Motor neuron (in vitro differentiated cells): ENCODE data around the gene BIRC3. TPM values are rescaled to one million over a fixed set of nuclear protein-coding genes. Genes with fewer than 3 reads are reported as not detected.

Source experiments
- ATAC-seq, 8 experiments: fragments of 200-7000 bp; cut with Tn5 transposase; replicated peaks in 6 of 8; 2 replicates each; pipeline ENCODE4 v1.8.0; 2021; ENCODE audit warnings: mild to moderate bottlenecking in 8 of 8, moderate library complexity in 8 of 8
- H3K27ac ChIP-seq, 2 donors: fragments of 250-450 bp; sonication (Bioruptor Pico); 2 replicates each; pipeline ENCODE4 v1.9.0; 2021; ENCODE audit warnings: antibody characterized with exemption in 2 of 2, mild to moderate bottlenecking in 2 of 2, moderate library complexity in 1 of 2
- H3K4me1 ChIP-seq, 2 donors: fragments of 250-450 bp; sonication (Bioruptor Pico); replicated peaks in 1 of 2; 2 replicates each; pipeline ENCODE4 v1.6.1; 2021; ENCODE audit warnings: antibody characterized with exemption in 2 of 2, mild to moderate bottlenecking in 2 of 2, moderate library complexity in 1 of 2
- H3K4me3 ChIP-seq, 5 donors: fragments of 250-450 bp; sonication (Bioruptor Pico); 2 replicates each; pipeline ENCODE4 v1.9.0; 2021; ENCODE audit warnings: antibody characterized with exemption in 5 of 5, mild to moderate bottlenecking in 5 of 5, moderate library complexity in 4 of 5
- WGBS, 10 experiments: fragments of 450-650 bp; shearing (Covaris generic); methylation state at CpG; one replicate each; pipeline ENCODE4 v1.0.0; 2022; 5-methylcytosine and 5-hydroxymethylcytosine counted together
- in situ Hi-C, 9 experiments: fragments of 400-800 bp; cut with MboI; loops; one replicate each; pipeline ENCODE4 v1.15.0; 2021; ENCODE audit warnings: low sequenced_read_pairs in 9 of 9, low pct_unique_long_range_greater_than_20kb in 2 of 9; ENCODE audit not compliant: unreplicated experiment in 9 of 9
- total RNA-seq, 8 experiments: library from RNA; unstranded; fragments of 300-600 nt; gene quantifications; 2 replicates each; pipeline versions ENCODE4 v1.2.3 to v1.2.4, GENCODE V29; 2022

The BIRC3 gene
- total RNA-seq, 8 experiments from 2014 or later, result 0.11 to 2.2 (median 0.49) TPM

GRCh38 chr11:102343809-102344208, 26.5 kb downstream of the BIRC3 start:
- H3K4me3 ChIP-seq, result no peak overlapping the region
- ATAC-seq, result peak in 1 of 8 experiments; percentile 27
- peaks cover 4 to 9% of the 10 kb centered on the region in 2 donors for H3K4me1 ChIP-seq
- whole genome bisulfite sequencing, 10 experiments, result 0 to 83% (median 11%) methylated on average over 1 of the region's 1 CpG; no CpG with 5 or more reads in 3 of the 10 experiments
- in situ Hi-C loops, result loop anchor here in 1 of 9 experiments (10.0 kb wide), 1 partner anchor 151 kb away; no protein-coding TSS in a partner anchor
- no peak overlapping the region for H3K27ac ChIP-seq

GRCh38 chr11:102345904-102346303, 28.6 kb downstream of the BIRC3 start:
- peak overlapping the region; percentile 60 to 85 (median 77) for H3K4me3 ChIP-seq
- in situ Hi-C loops, result loop anchor here in 1 of 9 experiments (10.0 kb wide), 1 partner anchor 149 kb away; no protein-coding TSS in a partner anchor
- WGBS, 10 experiments, result 0 to 52% (median 20%) methylated on average over 1 to 7 of the region's 8 CpGs; no CpG with 5 or more reads in 1 of the 10 experiments
- peak overlapping the region in 1 of 2 donors; percentile 89 for H3K27ac ChIP-seq
- H3K4me1 ChIP-seq, result peaks cover 12 to 15% of the 10 kb centered on the region in 2 donors
- ATAC-seq, result no peak

GRCh38 chr11:102346456-102346747, 29.1 kb downstream of the BIRC3 start:
- in situ Hi-C loops, result loop anchor here in 1 of 9 experiments (10.0 kb wide), 1 partner anchor 148 kb away; no protein-coding TSS in a partner anchor
- 0 to 6% (median 0%) methylated on average over 1 to 5 of the region's 5 CpGs; no CpG with 5 or more reads in 1 of the 10 experiments for WGBS, 10 experiments
- H3K4me1 ChIP-seq, result peaks cover 12 to 15% of the 10 kb centered on the region in 2 donors

GRCh38 chr11:102346748-102347461, 29.6 kb downstream of the BIRC3 start, which contains the start of gene BIRC2:
TSS of gene BIRC2 (plus strand) at chr11:102347214. CDS start at chr11:102349855, 2,641 bp downstream.
- 0% methylated on average over 1 to 28 of the region's 77 CpGs; no CpG with 5 or more reads in 3 of the 10 experiments for WGBS, 10 experiments

More at GRCh38 chr11:102346456-102346747, 29.1 kb downstream of the BIRC3 start:
- Histone ChIP-seq H3K27ac (peak overlapping the region; percentile 84 to 89), H3K4me3 (peak overlapping the region; percentile 60 to 85 (median 77))
- ATAC-seq, result no peak

GRCh38 chr11:102347462-102348370, 30.4 kb downstream of the BIRC3 start:
- Histone ChIP-seq H3K27ac (peak overlapping the region; percentile 84 to 89), H3K4me3 (peak overlapping the region; percentile 60 to 85 (median 77)), H3K4me1 (peaks cover 12 to 15% of the 10 kb centered on the region in 2 donors)
- WGBS, 10 experiments, result 0 to 8% (median 1%) methylated on average over 3 to 22 of the region's 33 CpGs
- in situ Hi-C loops, result loop anchor here in 1 of 9 experiments (10.0 kb wide), 1 partner anchor 147 kb away; no protein-coding TSS in a partner anchor
- ATAC-seq, result peak in 3 of 8 experiments; percentile 4 to 5 (median 5)

More at GRCh38 chr11:102346748-102347461, 29.6 kb downstream of the BIRC3 start, which contains the start of gene BIRC2:
- Histone ChIP-seq H3K4me3 (peak within 1 kb of the TSS; percentile 60 to 85 (median 77)), H3K27ac (peak within 1 kb of the TSS; percentile 84 to 89), H3K4me1 (peaks cover 12 to 15% of the 10 kb centered on the region in 2 donors)
- in situ Hi-C loops, result loop anchor here in 1 of 9 experiments (10.0 kb wide), 1 partner anchor 148 kb away; no protein-coding TSS in a partner anchor
- peak; percentile 86 to 96 (median 93) for ATAC-seq

GRCh38 chr11:102357116-102357515, 39.8 kb downstream of the BIRC3 start:
- no peaks in the 10 kb centered on the region for H3K4me1 ChIP-seq
- no peak overlapping the region for H3K4me3 ChIP-seq
- in situ Hi-C loops, result loop anchor here in 1 of 9 experiments (25.0 kb wide), 1 partner anchor 255 kb away; no protein-coding TSS in a partner anchor
- no peak for ATAC-seq
- no peak overlapping the region for H3K27ac ChIP-seq

GRCh38 chr11:102359372-102359771, 42.1 kb downstream of the BIRC3 start:
- 64 to 89% (median 75%) methylated on average over 3 of the region's 3 CpGs; no CpG with 5 or more reads in 1 of the 10 experiments for WGBS, 10 experiments
- Histone ChIP-seq H3K4me3 (no peak overlapping the region), H3K27ac (no peak overlapping the region), H3K4me1 (no peaks in the 10 kb centered on the region)
- ATAC-seq, result no peak
- in situ Hi-C loops, result loop anchor here in 1 of 9 experiments (25.0 kb wide), 1 partner anchor 253 kb away; no protein-coding TSS in a partner anchor

GRCh38 chr11:102360681-102361080, 43.4 kb downstream of the BIRC3 start:
- no peak for ATAC-seq
- no peaks in the 10 kb centered on the region for H3K4me1 ChIP-seq
- H3K4me3 ChIP-seq, result no peak overlapping the region
- 80 to 100% (median 94%) methylated on average over 1 to 3 of the region's 3 CpGs; no CpG with 5 or more reads in 1 of the 10 experiments for WGBS, 10 experiments
- no peak overlapping the region for H3K27ac ChIP-seq
- in situ Hi-C loops, result loop anchor here in 1 of 9 experiments (25.0 kb wide), 1 partner anchor 252 kb away; no protein-coding TSS in a partner anchor

- ATAC-seq, result peak in 2 of 8 experiments; percentile 35 to 58
- Histone ChIP-seq H3K4me1 (no peaks in the 10 kb centered on the region), H3K4me3 (no peak overlapping the region), H3K27ac (no peak overlapping the region)
- WGBS, 10 experiments, result 33 to 100% (median 100%) methylated on average over 1 to 2 of the region's 5 CpGs; no CpG with 5 or more reads in 1 of the 10 experiments
- in situ Hi-C loops, result loop anchor here in 1 of 9 experiments (25.0 kb wide), 1 partner anchor 251 kb away; no protein-coding TSS in a partner anchor
Observed at GRCh38 chr11:102361086-102362031, 44.1 kb downstream of the BIRC3 start.

- 67 to 100% (median 93%) methylated on average over 1 of the region's 1 CpG; no CpG with 5 or more reads in 2 of the 10 experiments for WGBS, 10 experiments
- no peak for ATAC-seq
- in situ Hi-C loops, result loop anchor here in 1 of 9 experiments (25.0 kb wide), 1 partner anchor 247 kb away; no protein-coding TSS in a partner anchor
- Histone ChIP-seq H3K4me3 (no peak overlapping the region), H3K27ac (no peak overlapping the region), H3K4me1 (no peaks in the 10 kb centered on the region)
Observed at GRCh38 chr11:102364991-102365390, 47.7 kb downstream of the BIRC3 start.

- ATAC-seq, result peak in 1 of 8 experiments; percentile 72
- in situ Hi-C loops, result loop anchor here in 1 of 9 experiments (25.0 kb wide), 1 partner anchor 245 kb away; no protein-coding TSS in a partner anchor
- H3K4me3 ChIP-seq, result no peak overlapping the region
- no peaks in the 10 kb centered on the region for H3K4me1 ChIP-seq
- WGBS, 10 experiments, result 51 to 100% (median 79%) methylated on average over 3 to 6 of the region's 6 CpGs
- no peak overlapping the region for H3K27ac ChIP-seq
Observed at GRCh38 chr11:102367364-102367763, 50.1 kb downstream of the BIRC3 start.
